Osteoblast (primary cell): Measurements from ENCODE around the gene CHAF1A. TPM values are rescaled to one million over a fixed set of nuclear protein-coding genes. Genes with fewer than 3 reads are reported as not detected.

Experiments used
- DNase-seq: peaks from one replicate; pipeline ENCODE4 v3.0.0; 2011; ENCODE audit warnings: low spot score, mixed read lengths; ENCODE audit not compliant: insufficient read length; ENCODE audit errors: missing footprints
- H2AFZ ChIP-seq: 2 replicates; pipeline ENCODE4 v1.6.0; 2011; ENCODE audit warnings: mild to moderate bottlenecking, low read length
- H3K27ac ChIP-seq: 2 replicates; pipeline ENCODE4 v1.5.1; 2011; ENCODE audit warnings: mild to moderate bottlenecking, low read depth, low read length, moderate library complexity
- H3K27me3 ChIP-seq: 2 replicates; pipeline ENCODE4 v1.6.0; 2012; ENCODE audit warnings: mild to moderate bottlenecking, control low read depth, inconsistent platforms, low read length, moderate library complexity; ENCODE audit not compliant: insufficient read depth
- H3K36me3 ChIP-seq: 2 replicates; pipeline ENCODE4 v1.5.1; 2011; ENCODE audit warnings: mild to moderate bottlenecking, low read length, control low read depth, moderate library complexity; ENCODE audit not compliant: insufficient read depth
- H3K4me1 ChIP-seq: 2 replicates; pipeline ENCODE4 v1.5.1; 2011; ENCODE audit warnings: mild to moderate bottlenecking, low read length, control low read depth, moderate library complexity; ENCODE audit not compliant: insufficient read depth
- H3K4me2 ChIP-seq: 2 replicates; pipeline ENCODE4 v1.6.0; 2011; ENCODE audit warnings: mild to moderate bottlenecking, low read length; ENCODE audit not compliant: insufficient read depth
- H3K4me3 ChIP-seq: fragments of 200-600 bp; sonication (generic); 3 replicates; pipeline ENCODE4 v1.5.1; 2012; ENCODE audit warnings: mild to moderate bottlenecking, low read length, inconsistent platforms; ENCODE audit not compliant: insufficient read depth
- H3K79me2 ChIP-seq: 2 replicates; pipeline ENCODE4 v1.6.0; 2012; ENCODE audit warnings: mild to moderate bottlenecking, low read length, control low read depth, inconsistent platforms; ENCODE audit not compliant: insufficient read depth
- H3K9me3 ChIP-seq: 2 replicates; pipeline ENCODE4 v1.5.1; 2011; ENCODE audit warnings: low read depth, low read length, control low read depth
- H4K20me1 ChIP-seq: 2 replicates; pipeline ENCODE4 v1.6.0; 2012; ENCODE audit warnings: mild to moderate bottlenecking, low read length, control low read depth; ENCODE audit not compliant: insufficient read depth
- CTCF ChIP-seq: IDR thresholded peaks from 2 replicates; pipeline ENCODE4 v1.5.1; 2011; ENCODE audit warnings: mild to moderate bottlenecking, low read depth, low read length, moderate library complexity; ENCODE audit errors: extremely low read depth
- total RNA-seq: library from RNA; depleted of rRNA; stranded (reverse); fragments of >200 nt; gene quantifications from 2 replicates; pipeline ENCODE4 v1.2.3, GENCODE V29; 2012

Gene CHAF1A, protein sequence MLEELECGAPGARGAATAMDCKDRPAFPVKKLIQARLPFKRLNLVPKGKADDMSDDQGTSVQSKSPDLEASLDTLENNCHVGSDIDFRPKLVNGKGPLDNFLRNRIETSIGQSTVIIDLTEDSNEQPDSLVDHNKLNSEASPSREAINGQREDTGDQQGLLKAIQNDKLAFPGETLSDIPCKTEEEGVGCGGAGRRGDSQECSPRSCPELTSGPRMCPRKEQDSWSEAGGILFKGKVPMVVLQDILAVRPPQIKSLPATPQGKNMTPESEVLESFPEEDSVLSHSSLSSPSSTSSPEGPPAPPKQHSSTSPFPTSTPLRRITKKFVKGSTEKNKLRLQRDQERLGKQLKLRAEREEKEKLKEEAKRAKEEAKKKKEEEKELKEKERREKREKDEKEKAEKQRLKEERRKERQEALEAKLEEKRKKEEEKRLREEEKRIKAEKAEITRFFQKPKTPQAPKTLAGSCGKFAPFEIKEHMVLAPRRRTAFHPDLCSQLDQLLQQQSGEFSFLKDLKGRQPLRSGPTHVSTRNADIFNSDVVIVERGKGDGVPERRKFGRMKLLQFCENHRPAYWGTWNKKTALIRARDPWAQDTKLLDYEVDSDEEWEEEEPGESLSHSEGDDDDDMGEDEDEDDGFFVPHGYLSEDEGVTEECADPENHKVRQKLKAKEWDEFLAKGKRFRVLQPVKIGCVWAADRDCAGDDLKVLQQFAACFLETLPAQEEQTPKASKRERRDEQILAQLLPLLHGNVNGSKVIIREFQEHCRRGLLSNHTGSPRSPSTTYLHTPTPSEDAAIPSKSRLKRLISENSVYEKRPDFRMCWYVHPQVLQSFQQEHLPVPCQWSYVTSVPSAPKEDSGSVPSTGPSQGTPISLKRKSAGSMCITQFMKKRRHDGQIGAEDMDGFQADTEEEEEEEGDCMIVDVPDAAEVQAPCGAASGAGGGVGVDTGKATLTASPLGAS
- 3.6 and 5.6 TPM in 2 replicates for total RNA-seq

GRCh38 chr19:4402171-4403004 is at the start of gene CHAF1A:
TSS of gene CHAF1A (plus strand) at chr19:4402640. CDS start at chr19:4402763, 123 bp downstream.
- peaks cover 72% of the 10 kb centered on the region for H3K79me2 ChIP-seq
- DNase-seq = peak; percentile 100
- no peaks in the 10 kb centered on the region for H3K27me3 ChIP-seq
- peak within 1 kb of the TSS; percentile 86 for H3K4me3 ChIP-seq
- H3K27ac ChIP-seq = peak within 1 kb of the TSS; percentile 96
- peaks cover 35% of the 10 kb centered on the region for H3K4me1 ChIP-seq
- H4K20me1 ChIP-seq = peaks cover 21% of the 10 kb centered on the region
- peaks cover 7% of the 10 kb centered on the region for H3K36me3 ChIP-seq
- H3K4me2 ChIP-seq = peak within 1 kb of the TSS; percentile 95
- TF ChIP-seq CTCF = no peak
- no peaks in the 10 kb centered on the region for H3K9me3 ChIP-seq
- H2AFZ ChIP-seq = peak within 1 kb of the TSS; percentile 88

GRCh38 chr19:4352701-4353121 is 49.7 kb upstream of the CHAF1A start:
- Histone ChIP-seq H4K20me1 (no peaks in the 10 kb centered on the region), H3K4me3 (no peak overlapping the region), H3K27ac (no peak overlapping the region), H3K4me1 (no peaks in the 10 kb centered on the region), H3K36me3 (no peaks in the 10 kb centered on the region), H3K27me3 (no peaks in the 10 kb centered on the region), H2AFZ (no peak overlapping the region), H3K4me2 (no peak overlapping the region), H3K79me2 (no peaks in the 10 kb centered on the region), H3K9me3 (no peaks in the 10 kb centered on the region)
- peak; percentile 59 for TF ChIP-seq CTCF
- DNase-seq = peak; percentile 95

- no peak overlapping the region for H2AFZ ChIP-seq
- no peak for DNase-seq
- peaks cover 8% of the 10 kb centered on the region for H3K36me3 ChIP-seq
- no peaks in the 10 kb centered on the region for H4K20me1 ChIP-seq
- no peaks in the 10 kb centered on the region for H3K79me2 ChIP-seq
- H3K27me3 ChIP-seq = no peaks in the 10 kb centered on the region
- no peak overlapping the region for H3K4me2 ChIP-seq
- H3K4me3 ChIP-seq = no peak overlapping the region
- H3K27ac ChIP-seq = no peak overlapping the region
- H3K4me1 ChIP-seq = no peaks in the 10 kb centered on the region
- no peaks in the 10 kb centered on the region for H3K9me3 ChIP-seq
- TF ChIP-seq CTCF = no peak
Observed at GRCh38 chr19:4354282-4354681, 48.2 kb upstream of the CHAF1A start.
